HG03575 (cell line): ENCODE measurements around the gene DNAAF8.

ENCODE experiments used
- ATAC-seq: cut with Tn5 transposase; IDR thresholded peaks from one replicate; pipeline ENCODE4 v1.9.1; 2021; ENCODE audit not compliant: unreplicated experiment, insufficient number of reproducible peaks, low FRiP score; ENCODE audit errors: extremely low read depth

Gene DNAAF8

DNA sequence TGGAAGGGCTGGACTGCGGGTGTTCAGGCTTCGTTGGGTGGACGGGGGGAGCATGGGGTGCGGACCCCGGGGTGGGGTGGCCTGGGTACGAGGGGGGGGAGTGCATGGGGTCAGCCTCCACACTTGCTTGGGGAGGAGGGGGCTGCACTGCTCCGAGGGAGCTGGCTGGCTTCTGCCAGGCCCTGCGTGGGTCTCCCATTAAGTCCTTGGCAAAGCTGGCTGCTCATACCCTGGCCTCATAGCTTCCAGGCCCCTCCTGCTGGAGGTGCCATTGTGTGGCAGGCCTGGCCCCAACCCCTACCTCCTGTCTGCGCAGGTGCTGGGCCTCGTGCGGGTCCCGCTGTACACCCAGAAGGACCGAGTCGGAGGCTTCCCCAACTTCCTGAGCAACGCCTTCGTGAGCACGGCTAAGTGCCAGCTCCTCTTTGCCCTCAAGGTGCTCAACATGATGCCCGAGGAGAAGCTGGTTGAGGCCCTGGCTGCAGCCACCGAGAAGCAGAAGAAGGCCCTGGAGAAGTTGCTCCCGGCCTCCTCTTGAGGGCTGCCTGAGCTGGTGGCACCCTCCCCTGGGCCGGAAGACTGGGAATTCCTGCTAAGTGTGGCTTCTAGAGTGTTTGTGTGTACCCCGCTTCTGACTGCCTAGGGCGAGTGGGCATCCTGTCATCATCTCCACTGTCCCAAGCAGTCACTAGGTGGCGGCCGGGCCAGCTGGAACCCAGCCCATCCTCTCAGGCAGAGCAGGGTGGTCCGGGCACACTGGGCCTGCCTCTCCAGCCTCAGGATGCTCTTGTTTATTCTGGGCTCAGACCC, 39.5 kb upstream of the DNAAF8 start:
- no peak for ATAC-seq

DNA sequence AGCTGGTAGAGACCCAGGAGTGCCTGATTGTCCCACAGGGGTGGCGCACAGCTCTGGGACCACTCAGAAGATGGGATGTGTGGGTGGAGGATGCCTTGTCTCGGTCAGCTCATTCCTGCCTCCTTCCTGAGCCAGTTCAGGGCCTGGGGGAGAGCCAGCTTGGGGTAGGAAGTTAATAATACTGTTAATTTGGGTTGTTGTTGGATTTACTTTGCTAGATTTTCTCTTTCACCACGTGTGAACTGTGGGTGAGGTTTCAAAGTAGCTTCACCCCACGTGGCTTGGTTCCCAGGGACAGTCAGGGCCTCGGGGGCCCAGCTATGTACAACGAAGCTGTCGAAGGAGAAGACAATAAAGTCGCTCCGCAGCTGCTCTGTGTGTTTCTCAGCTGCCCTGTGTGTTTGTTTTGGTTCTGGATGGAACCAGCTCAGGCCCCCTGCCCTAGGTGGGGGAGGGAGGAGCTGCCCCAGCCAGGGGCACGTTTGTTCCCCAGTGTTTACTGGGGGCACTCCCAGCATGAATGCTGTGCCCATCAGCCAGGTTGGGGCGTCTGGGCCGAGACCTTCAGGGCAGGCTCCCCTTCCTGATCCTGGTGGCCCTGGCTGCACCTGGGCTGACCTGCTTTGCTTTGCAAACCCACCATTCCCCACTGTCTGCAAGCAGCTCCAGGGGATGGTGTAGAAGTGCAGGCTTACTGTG, 38.7 kb upstream of the DNAAF8 start:
- ATAC-seq: no peak

GRCh38 chr16:4696172-4696904, 38.0 kb upstream of the DNAAF8 start:
- ATAC-seq: no peak

DNA sequence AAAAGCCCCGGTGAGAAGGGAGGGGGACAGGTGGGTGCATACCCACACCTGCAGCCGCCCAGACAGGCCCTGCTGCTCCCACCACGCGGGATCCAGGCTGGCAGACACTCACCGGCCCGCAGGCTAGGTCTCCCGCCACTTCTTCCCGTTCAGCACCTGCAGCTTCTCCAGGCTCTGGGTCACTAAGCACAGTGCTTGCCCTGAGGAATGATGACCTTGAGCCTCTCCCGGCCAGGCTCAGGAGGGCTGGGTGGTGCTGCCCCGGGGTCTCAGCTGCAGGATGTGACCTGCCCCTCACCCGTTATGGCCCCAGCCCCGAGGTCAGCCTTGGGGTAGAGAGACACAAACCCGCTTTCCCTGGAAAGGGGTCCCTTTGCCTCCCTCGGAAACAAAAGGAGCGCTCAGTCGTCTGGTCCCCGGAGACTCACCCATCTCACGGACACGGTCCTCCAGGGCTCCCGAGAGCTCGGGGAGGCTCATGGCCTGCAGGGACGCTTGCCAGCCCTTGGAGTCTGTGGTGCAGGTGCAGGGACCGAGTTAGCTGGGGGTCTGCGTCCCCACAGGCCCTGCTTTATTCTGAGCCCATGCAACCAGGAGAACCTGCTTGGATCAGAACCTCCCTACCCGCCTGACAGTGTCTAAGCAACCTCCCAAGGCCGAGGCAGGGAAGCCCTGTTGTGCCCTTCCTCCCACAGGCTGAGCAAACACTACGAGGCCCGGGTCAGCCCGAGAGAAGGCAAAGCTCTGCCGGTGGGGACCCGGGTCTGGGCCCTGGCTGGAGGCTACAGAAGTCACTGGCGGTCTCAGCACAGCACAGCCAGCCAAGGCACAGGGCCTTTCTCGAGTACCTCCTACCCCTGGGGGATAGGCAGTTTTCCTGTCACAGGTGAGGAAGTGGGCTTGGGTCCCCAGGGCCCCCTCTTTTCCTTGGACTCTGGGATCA, 37.2 kb upstream of the DNAAF8 start:
- ATAC-seq: no peak

GRCh38 chr16:4697848-4698291, 36.5 kb upstream of the DNAAF8 start:
- ATAC-seq: no peak

DNA sequence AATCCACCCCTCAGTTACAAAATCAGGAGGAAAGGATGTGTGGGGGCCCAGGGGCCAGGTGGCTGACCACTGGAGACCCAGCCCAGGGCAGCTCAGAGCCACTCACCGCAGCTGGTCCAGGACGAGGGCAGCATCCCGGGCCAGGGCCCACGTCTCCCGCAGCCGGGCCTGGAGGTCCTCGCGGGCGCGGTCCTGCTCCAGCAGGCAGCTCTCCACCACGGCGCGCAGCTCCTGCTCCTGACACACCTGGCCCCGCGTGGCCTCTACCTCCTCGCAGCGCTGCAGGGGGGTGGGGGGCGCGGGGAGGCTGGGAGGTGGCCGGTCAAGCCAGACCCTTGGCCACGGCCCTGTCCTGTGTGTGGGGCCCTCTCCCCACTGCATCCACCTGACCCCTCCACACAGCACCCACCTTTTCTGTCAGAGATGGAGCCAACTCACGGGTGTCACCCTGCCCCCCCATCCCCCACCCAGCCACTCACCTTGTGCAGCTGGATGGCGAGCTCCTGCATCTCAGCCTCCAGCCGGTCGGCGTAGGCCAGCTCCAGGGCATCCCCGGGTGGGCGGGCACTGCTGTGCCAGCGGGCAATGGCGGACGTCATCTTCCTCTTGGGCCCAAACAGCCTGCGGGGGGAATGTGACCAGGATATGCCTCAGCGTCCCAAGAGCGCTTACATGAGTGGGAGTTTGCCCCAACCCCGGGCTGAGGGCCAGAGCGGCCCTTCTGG, 35.9 kb upstream of the DNAAF8 start:
- no peak for ATAC-seq

DNA sequence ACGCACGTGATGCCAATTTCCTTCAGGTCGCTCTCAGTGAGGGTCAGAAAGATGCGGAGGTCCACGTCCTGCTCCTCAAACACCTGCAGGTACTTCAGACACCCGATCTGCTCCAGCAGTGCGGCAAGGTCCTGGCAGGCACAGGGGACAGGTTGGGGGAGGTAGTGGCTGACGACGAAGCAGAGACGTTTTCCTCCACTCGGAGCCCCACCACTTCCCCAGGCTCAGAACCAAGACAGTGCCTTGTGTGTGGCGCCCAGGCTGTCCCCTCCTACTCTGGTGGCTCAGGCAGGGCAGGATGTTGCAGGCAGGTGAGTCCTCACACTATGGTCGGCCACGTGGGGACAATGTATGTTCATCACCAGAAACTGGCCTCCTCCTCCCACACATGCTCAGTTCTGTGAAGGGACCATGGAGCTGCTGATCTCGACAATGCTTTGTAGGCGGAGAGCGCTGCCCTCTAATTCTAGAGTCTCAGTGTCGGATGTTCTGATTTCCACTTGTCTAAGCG, 35.2 kb upstream of the DNAAF8 start:
- ATAC-seq: no peak

DNA sequence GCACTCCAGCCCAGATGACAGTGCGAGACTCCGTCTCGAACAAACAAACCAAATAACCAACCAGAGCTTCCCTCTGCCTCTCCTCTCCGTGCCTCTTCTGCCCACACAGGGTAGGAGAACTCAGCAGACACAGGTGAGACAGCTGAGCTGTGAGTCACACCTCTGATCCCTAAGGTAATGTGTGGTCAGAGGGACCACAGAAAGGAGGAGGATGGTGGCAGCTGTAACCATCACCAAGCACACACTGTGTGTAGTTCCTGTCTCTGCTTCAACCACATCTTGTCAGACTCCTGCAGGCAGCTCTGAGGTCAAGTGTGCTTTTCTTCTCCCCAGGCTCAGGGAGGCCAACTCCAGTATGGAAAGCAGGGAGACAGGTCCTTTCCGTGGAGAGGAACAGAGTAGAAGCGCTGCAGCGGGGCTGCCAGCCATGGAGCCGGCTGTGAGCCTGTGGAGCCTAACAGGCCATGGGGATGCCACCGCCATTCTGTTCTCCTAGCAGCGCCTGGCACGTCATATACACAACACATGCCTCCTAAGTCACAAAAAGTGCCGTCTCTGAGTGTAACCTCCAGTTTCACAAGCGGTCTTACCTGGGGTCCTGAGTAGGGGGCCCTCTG, 33.8 kb upstream of the DNAAF8 start:
- no peak for ATAC-seq

- ATAC-seq: no peak
Observed at GRCh38 chr16:4700997-4701743, 33.2 kb upstream of the DNAAF8 start.

- ATAC-seq: no peak
Observed at GRCh38 chr16:4701791-4702465, 32.4 kb upstream of the DNAAF8 start.

DNA sequence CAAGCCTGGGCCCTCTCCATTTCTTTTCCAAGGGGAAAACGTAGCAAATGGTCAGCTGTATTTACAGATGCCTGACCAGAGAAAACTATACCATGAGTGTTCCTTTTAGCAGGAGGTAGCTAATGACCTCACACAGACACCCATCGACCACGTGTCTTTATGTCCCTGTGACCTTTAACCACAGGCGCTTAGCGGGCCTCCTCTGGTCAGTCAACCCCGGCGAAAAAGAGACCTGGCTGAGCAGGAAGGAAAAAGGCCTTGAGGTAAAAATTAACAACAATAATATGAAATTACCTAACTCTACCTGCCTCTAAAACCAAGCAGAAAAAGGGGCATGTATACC, 31.9 kb upstream of the DNAAF8 start:
- ATAC-seq: no peak

- no peak for ATAC-seq
Observed at GRCh38 chr16:4703906-4704305, 30.4 kb upstream of the DNAAF8 start.

DNA sequence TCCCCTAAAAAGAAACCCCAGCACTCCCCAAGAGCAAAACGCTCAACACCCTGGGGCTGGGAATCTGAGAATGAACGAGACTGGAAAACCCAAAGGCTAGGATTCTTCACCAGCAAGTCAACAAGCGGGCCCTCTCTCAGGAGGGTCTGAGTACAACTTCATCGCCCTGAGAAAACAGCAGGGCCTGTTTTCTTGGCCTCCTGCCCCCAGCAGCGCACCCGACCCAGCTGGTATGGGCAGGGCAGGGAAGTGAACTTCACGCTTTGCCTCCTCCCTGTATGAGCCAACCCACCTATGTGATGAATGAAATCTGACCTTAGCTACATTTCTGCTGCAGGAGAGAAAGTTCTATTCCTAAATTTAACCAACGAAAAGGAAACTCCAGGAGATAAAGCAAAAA, 29.8 kb upstream of the DNAAF8 start:
- ATAC-seq: no peak

- ATAC-seq: no peak
Observed at GRCh38 chr16:4704913-4705312, 29.4 kb upstream of the DNAAF8 start.

- no peak for ATAC-seq
Observed at GRCh38 chr16:4706871-4707270, 27.5 kb upstream of the DNAAF8 start.

DNA sequence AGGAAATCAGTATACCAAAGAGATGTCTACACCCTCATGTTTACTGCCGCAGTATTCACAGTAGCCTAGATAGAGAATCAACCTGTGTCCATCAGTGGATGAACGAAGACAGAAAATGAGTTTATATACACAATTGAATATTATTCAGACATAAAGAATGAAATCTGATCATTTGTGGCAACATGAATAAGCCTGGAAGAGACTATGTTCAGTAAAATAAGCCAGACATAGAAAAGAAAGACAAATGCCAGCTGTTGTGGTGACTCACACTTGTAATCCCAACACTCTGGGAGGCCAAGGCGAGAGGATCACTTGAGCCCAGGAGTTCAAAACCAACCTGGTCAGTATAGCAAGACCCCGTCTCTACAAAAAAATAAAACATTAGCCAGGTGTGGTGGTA, 24.9 kb upstream of the DNAAF8 start:
- ATAC-seq: no peak
